Stimulated activated CD4-positive, alpha-beta T cell treated with anti-CD3 and anti-CD28 coated beads, Interleukin-15, amount 100 ng/mL, for 48 hours (primary cell): ENCODE results near the gene GAGE12G.
"Not testable (repeated sequence)": the region's sequence is repeated elsewhere in the genome, so short reads cannot be mapped to it uniquely, and the experiment has no call there.

Experiments used
- DNase-seq, 2 donors: peaks; one replicate each; pipeline ENCODE4 v3.0.0-alpha.2; 2020; ENCODE audit warnings: low read depth in 2 of 2

The GAGE12G gene, protein sequence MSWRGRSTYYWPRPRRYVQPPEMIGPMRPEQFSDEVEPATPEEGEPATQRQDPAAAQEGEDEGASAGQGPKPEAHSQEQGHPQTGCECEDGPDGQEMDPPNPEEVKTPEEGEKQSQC

DNA sequence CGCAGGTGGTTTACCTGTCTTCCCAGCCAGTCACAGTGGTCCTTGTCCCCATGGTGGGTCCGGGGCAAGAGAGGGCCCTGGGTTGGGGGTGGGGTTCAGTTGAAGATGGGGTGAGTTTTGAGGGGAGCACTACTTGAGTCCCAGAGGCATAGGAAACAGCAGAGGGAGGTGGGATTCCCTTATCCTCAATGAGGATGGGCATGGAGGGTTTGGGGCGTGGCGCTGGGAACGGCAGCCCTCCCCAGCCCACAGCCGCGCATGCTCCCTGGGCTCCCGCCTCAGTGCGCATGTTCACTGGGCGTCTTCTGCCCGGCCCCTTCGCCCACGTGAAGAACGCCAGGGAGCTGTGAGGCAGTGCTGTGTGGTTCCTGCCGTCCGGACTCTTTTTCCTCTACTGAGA lies at the start of gene GAGE12G:
Gene GAGE12G, plus strand, starts transcription at position 301 of the 400 bp plus-strand sequence. CDS start 1,155 bp downstream, outside the sequence.
- DNase-seq, result not testable (repeated sequence)

DNA sequence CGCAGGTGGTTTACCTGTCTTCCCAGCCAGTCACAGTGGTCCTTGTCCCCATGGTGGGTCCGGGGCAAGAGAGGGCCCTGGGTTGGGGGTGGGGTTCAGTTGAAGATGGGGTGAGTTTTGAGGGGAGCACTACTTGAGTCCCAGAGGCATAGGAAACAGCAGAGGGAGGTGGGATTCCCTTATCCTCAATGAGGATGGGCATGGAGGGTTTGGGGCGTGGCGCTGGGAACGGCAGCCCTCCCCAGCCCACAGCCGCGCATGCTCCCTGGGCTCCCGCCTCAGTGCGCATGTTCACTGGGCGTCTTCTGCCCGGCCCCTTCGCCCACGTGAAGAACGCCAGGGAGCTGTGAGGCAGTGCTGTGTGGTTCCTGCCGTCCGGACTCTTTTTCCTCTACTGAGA lies 38.3 kb upstream of the GAGE12G start, which contains the start of gene GAGE12C:
Gene GAGE12C, plus strand, starts transcription at position 301 of the 400 bp plus-strand sequence. CDS start 1,155 bp downstream, outside the sequence.
- DNase-seq, result not testable (repeated sequence)

- not testable (repeated sequence) for DNase-seq
These were observed 28.8 kb upstream of the GAGE12G start, which contains the start of gene GAGE12D for GRCh38 chrX:49541433-49541832. Gene GAGE12D, plus strand, starts transcription at chrX:49541733. Its CDS starts 1,155 bp downstream, at chrX:49542888.

DNA sequence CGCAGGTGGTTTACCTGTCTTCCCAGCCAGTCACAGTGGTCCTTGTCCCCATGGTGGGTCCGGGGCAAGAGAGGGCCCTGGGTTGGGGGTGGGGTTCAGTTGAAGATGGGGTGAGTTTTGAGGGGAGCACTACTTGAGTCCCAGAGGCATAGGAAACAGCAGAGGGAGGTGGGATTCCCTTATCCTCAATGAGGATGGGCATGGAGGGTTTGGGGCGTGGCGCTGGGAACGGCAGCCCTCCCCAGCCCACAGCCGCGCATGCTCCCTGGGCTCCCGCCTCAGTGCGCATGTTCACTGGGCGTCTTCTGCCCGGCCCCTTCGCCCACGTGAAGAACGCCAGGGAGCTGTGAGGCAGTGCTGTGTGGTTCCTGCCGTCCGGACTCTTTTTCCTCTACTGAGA lies 19.2 kb upstream of the GAGE12G start, which contains the start of gene GAGE12E:
Gene GAGE12E, plus strand, starts transcription at position 301 of the 400 bp plus-strand sequence. CDS start 1,155 bp downstream, outside the sequence.
- DNase-seq, result not testable (repeated sequence)

- DNase-seq, result not testable (repeated sequence)
These were observed 9.7 kb upstream of the GAGE12G start, which contains the start of gene GAGE12F for GRCh38 chrX:49560542-49560941. Gene GAGE12F, plus strand, starts transcription at chrX:49560842. Its CDS starts 1,155 bp downstream, at chrX:49561997.

- DNase-seq, result not testable (repeated sequence)
These were observed 1.5 kb upstream of the GAGE12G start for GRCh38 chrX:49568728-49569127.

DNA sequence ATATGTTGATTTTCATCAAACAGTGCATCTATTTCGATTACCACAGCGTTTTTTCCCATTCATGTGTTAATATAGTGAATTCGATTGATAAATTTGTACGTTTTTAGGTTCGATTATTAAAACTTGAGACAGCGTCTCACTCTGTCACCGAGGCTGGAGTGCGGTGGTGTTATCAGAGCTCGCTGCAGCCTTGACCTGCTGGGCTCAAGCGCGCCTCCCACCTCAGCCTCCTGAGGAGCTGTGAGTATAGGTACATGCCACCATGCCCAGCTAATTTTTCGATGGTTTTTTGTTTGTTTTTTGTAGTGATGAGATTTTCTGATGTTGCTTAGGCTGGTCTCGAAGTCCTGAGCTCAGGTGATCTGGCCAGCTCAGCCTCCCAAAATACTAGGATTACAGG lies 1.0 kb upstream of the GAGE12G start:
- DNase-seq, result not testable (repeated sequence)

DNA sequence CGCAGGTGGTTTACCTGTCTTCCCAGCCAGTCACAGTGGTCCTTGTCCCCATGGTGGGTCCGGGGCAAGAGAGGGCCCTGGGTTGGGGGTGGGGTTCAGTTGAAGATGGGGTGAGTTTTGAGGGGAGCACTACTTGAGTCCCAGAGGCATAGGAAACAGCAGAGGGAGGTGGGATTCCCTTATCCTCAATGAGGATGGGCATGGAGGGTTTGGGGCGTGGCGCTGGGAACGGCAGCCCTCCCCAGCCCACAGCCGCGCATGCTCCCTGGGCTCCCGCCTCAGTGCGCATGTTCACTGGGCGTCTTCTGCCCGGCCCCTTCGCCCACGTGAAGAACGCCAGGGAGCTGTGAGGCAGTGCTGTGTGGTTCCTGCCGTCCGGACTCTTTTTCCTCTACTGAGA lies 9.4 kb downstream of the GAGE12G start, which contains the start of gene GAGE12H:
Gene GAGE12H, plus strand, starts transcription at position 301 of the 400 bp plus-strand sequence. CDS start 1,155 bp downstream, outside the sequence.
- DNase-seq, result not testable (repeated sequence)

- not testable (repeated sequence) for DNase-seq
These were observed 19.0 kb downstream of the GAGE12G start, which contains the start of gene GAGE2A for GRCh38 chrX:49589196-49589595. Gene GAGE2A, plus strand, starts transcription at chrX:49589496. Its CDS starts 1,155 bp downstream, at chrX:49590651.

DNA sequence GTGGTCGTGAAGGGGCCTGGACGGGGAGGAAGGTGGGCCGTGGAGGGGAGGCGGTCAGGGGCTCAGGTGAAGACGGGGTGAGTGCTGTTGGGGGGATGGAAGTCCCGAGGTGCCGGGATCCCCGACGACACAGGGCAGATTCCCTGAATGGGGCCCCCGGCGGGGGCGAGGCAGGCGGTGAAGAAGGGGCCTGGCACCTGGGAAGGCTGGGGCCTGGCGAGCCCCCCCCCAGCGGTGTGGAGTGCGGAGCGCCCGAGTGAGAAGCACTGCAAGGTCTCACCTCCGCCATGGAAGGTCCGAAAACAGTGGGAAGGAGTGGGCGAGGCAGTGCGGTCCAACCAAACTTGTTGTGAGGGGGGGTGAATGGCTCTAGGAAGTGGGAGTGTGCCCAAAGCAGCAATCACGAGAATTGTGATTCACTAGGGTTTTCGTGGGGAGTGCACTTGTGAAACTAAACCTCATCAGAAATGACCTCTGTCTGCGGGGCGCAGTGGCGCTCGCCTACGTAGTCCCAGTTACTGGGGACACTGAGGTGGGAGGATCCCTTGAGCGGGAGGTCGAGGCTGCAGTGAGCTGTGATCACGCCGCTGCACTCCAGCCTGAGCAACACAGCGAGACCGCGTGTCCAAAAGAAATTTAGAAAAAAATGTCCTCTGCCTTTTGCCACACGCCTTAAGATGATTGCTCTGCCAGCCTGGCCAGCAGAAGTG lies 19.7 kb downstream of the GAGE12G start:
- not testable (repeated sequence) for DNase-seq

GRCh38 chrX:49590488-49590887 lies 20.3 kb downstream of the GAGE12G start:
- not testable (repeated sequence) for DNase-seq

DNA sequence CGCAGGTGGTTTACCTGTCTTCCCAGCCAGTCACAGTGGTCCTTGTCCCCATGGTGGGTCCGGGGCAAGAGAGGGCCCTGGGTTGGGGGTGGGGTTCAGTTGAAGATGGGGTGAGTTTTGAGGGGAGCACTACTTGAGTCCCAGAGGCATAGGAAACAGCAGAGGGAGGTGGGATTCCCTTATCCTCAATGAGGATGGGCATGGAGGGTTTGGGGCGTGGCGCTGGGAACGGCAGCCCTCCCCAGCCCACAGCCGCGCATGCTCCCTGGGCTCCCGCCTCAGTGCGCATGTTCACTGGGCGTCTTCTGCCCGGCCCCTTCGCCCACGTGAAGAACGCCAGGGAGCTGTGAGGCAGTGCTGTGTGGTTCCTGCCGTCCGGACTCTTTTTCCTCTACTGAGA lies 28.5 kb downstream of the GAGE12G start, which contains the start of gene GAGE1:
Gene GAGE1, plus strand, starts transcription at position 301 of the 400 bp plus-strand sequence. CDS start 1,155 bp downstream, outside the sequence.
- DNase-seq, result not testable (repeated sequence)

- DNase-seq, result no peak
These were observed 40.6 kb downstream of the GAGE12G start for GRCh38 chrX:49610718-49611310.

GRCh38 chrX:49618574-49618973 lies 48.4 kb downstream of the GAGE12G start:
- DNase-seq, result no peak
